ENCODE measurements around the gene HEG1.

GRCh38 chr3:124965413-124965812, 90.4 kb downstream of the HEG1 start:
- TF ChIP-seq CTCF (IDR thresholded peaks at IDR 0.05; ENCODE audit: extremely low read depth in 1 of 2, insufficient read depth in 1 of 2, low read depth in 1 of 2, low read length in 2 of 2) (no peak), MYC (IDR thresholded peaks at IDR 0.05; ENCODE audit: low read depth, low read length) (no peak)
- TF ChIP-seq, protein P1, sequence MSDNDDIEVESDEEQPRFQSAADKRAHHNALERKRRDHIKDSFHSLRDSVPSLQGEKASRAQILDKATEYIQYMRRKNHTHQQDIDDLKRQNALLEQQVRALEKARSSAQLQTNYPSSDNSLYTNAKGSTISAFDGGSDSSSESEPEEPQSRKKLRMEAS (IDR thresholded peaks at IDR 0.05; ENCODE audit: insufficient read depth, insufficient read length) = no peak
